Upper lobe of left lung (tissue), 4 donors: ENCODE results near the gene CRTC3.

ENCODE experiments used
- CTCF ChIP-seq, 6 experiments: fragments of 450-650 bp in 4 of 6; fragments of 200-600 bp in 2 of 6; sonication (generic) in 2 of 6; IDR thresholded peaks; one replicate each; pipeline ENCODE4 v1.5.1; 2016 to 2019; ENCODE audit warnings: antibody characterized with exemption in 6 of 6
- EP300 ChIP-seq, 4 donors: sonication (generic); formaldehyde crosslinking; IDR thresholded peaks; one replicate each; pipeline ENCODE4 v1.5.1; 2017; ENCODE audit warnings: antibody characterized with exemption in 4 of 4, control low read depth in 2 of 4
- POLR2AphosphoS5 ChIP-seq, 2 donors: sonication (generic); formaldehyde crosslinking; IDR thresholded peaks; one replicate each; pipeline ENCODE4 v1.5.1; 2017; ENCODE audit warnings: antibody characterized with exemption in 2 of 2

DNA sequence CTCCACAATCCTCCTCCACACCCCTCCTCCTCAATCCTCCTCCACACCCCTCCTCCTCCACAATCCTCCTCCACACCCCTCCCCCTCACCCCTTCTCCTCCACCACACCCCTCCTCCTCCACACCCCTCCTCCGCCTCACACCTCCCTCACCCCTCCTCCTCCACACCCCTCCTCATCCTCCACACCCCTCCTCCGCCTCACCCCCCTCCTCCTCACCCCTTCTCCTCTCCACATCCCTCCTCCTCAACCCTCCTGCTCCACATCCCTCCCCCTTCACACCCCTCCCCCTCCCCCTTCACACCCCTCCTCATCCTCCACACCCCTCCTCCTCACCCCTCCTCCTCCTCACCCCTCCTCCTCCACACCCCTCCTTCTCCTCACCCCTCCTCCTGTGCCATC, 117.6 kb downstream of the CRTC3 start:
- TF ChIP-seq CTCF (IDR thresholded peaks at IDR 0.05): no peak
- TF ChIP-seq POLR2AphosphoS5 (IDR thresholded peaks at IDR 0.05): no peak
- TF ChIP-seq EP300 (IDR thresholded peaks at IDR 0.05): no peak
